Neural cell (in vitro differentiated cells): Measurements from ENCODE around the gene UMAD1.

Source experiments
- POLR2AphosphoS5 ChIP-seq: IDR thresholded peaks from 2 replicates; pipeline ENCODE4 v1.6.1; 2012
- TAF1 ChIP-seq: IDR thresholded peaks from 2 replicates; pipeline ENCODE4 v1.6.1; 2012; ENCODE audit warnings: low read depth
- TF ChIP-seq, protein P1 (sequence below): fragments of 450-650 bp; IDR thresholded peaks from 2 replicates; pipeline ENCODE4 v1.5.1; 2014; ENCODE audit warnings: antibody characterized with exemption, mild to moderate bottlenecking, moderate library complexity; ENCODE audit not compliant: poor library complexity, severe bottlenecking
- TF ChIP-seq, protein P2 (sequence below): IDR thresholded peaks from 2 replicates; pipeline ENCODE4 v1.6.1; 2012; ENCODE audit warnings: borderline replicate concordance

DNA sequence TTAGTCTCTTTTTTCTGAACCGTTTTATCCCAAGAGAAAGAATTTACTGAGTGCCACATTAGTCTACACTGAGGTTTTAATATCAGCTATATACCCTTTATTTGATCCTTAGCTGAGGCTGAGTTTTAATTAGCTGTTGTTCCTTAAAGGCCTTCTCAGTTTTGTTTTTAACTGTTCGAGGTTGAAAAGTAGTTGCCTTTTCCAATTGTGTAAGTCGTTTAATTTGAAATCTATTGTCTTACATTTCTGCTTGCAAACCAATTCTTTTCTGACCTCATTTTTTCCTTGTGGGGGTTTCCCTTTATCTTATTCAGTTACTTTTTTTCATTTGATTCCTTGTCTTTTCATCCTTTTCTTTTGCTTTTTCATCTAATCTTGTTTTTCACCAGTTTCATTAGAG is 30.8 kb downstream of the UMAD1 start:
- TF ChIP-seq, protein P1, sequence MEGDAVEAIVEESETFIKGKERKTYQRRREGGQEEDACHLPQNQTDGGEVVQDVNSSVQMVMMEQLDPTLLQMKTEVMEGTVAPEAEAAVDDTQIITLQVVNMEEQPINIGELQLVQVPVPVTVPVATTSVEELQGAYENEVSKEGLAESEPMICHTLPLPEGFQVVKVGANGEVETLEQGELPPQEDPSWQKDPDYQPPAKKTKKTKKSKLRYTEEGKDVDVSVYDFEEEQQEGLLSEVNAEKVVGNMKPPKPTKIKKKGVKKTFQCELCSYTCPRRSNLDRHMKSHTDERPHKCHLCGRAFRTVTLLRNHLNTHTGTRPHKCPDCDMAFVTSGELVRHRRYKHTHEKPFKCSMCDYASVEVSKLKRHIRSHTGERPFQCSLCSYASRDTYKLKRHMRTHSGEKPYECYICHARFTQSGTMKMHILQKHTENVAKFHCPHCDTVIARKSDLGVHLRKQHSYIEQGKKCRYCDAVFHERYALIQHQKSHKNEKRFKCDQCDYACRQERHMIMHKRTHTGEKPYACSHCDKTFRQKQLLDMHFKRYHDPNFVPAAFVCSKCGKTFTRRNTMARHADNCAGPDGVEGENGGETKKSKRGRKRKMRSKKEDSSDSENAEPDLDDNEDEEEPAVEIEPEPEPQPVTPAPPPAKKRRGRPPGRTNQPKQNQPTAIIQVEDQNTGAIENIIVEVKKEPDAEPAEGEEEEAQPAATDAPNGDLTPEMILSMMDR: no peak
- TF ChIP-seq POLR2AphosphoS5: no peak
- no peak for TF ChIP-seq TAF1
- TF ChIP-seq, protein P2, sequence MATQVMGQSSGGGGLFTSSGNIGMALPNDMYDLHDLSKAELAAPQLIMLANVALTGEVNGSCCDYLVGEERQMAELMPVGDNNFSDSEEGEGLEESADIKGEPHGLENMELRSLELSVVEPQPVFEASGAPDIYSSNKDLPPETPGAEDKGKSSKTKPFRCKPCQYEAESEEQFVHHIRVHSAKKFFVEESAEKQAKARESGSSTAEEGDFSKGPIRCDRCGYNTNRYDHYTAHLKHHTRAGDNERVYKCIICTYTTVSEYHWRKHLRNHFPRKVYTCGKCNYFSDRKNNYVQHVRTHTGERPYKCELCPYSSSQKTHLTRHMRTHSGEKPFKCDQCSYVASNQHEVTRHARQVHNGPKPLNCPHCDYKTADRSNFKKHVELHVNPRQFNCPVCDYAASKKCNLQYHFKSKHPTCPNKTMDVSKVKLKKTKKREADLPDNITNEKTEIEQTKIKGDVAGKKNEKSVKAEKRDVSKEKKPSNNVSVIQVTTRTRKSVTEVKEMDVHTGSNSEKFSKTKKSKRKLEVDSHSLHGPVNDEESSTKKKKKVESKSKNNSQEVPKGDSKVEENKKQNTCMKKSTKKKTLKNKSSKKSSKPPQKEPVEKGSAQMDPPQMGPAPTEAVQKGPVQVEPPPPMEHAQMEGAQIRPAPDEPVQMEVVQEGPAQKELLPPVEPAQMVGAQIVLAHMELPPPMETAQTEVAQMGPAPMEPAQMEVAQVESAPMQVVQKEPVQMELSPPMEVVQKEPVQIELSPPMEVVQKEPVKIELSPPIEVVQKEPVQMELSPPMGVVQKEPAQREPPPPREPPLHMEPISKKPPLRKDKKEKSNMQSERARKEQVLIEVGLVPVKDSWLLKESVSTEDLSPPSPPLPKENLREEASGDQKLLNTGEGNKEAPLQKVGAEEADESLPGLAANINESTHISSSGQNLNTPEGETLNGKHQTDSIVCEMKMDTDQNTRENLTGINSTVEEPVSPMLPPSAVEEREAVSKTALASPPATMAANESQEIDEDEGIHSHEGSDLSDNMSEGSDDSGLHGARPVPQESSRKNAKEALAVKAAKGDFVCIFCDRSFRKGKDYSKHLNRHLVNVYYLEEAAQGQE: no peak
